HG03521 (cell line): ENCODE measurements around the gene GALE.
"Not testable (repeated sequence)": the region's sequence is repeated elsewhere in the genome, so short reads cannot be mapped to it uniquely, and the experiment has no call there.

Source experiments
- ATAC-seq: cut with Tn5 transposase; IDR thresholded peaks from one replicate; pipeline ENCODE4 v1.9.1; 2021; ENCODE audit warnings: mild to moderate bottlenecking, moderate library complexity; ENCODE audit not compliant: unreplicated experiment

GALE gene

GRCh38 chr1:23800400-23801337 lies at the start of gene GALE:
Gene GALE (minus strand): TSS chr1:23800754. CDS start chr1:23799007, 1,747 bp downstream.
- peak; percentile 84 for ATAC-seq

- no peak for ATAC-seq
These were observed 48.4 kb upstream of the GALE start for GRCh38 chr1:23848673-23849616.

- ATAC-seq: not testable (repeated sequence)
These were observed 47.0 kb upstream of the GALE start for GRCh38 chr1:23847482-23848095.

GRCh38 chr1:23845163-23845562 lies 44.6 kb upstream of the GALE start:
- ATAC-seq: no peak

GRCh38 chr1:23843644-23844043 lies 43.1 kb upstream of the GALE start:
- ATAC-seq: no peak

GRCh38 chr1:23838401-23838866 lies 37.9 kb upstream of the GALE start:
- peak; percentile 65 for ATAC-seq

GRCh38 chr1:23837908-23838307 lies 37.4 kb upstream of the GALE start:
- no peak for ATAC-seq

GRCh38 chr1:23836037-23836436 lies 35.5 kb upstream of the GALE start:
- no peak for ATAC-seq

- not testable (repeated sequence) for ATAC-seq
These were observed 33.6 kb upstream of the GALE start for GRCh38 chr1:23834156-23834555.

GRCh38 chr1:23827717-23828116 lies 27.2 kb upstream of the GALE start:
- ATAC-seq: no peak

GRCh38 chr1:23826590-23826989 lies 26.0 kb upstream of the GALE start:
- not testable (repeated sequence) for ATAC-seq

- peak; percentile 56 for ATAC-seq
These were observed 25.4 kb upstream of the GALE start for GRCh38 chr1:23825762-23826522.

- ATAC-seq: peak; percentile 81
These were observed 24.7 kb upstream of the GALE start, which contains the start of gene HMGCL for GRCh38 chr1:23825076-23825761. Gene HMGCL (minus strand): TSS chr1:23825429. CDS start chr1:23825415, 14 bp downstream.

GRCh38 chr1:23824711-23825075 lies 24.1 kb upstream of the GALE start:
- no peak for ATAC-seq

GRCh38 chr1:23823767-23824166 lies 23.2 kb upstream of the GALE start:
- no peak for ATAC-seq

GRCh38 chr1:23817633-23818032 lies 17.1 kb upstream of the GALE start:
- no peak for ATAC-seq

GRCh38 chr1:23816906-23817305 lies 16.4 kb upstream of the GALE start:
- ATAC-seq: no peak

GRCh38 chr1:23816361-23816760 lies 15.8 kb upstream of the GALE start:
- ATAC-seq: no peak

GRCh38 chr1:23814016-23814415 lies 13.5 kb upstream of the GALE start:
- no peak for ATAC-seq
